Measurements from ENCODE around the gene BDKRB1. TPM values are rescaled to one million over a fixed set of nuclear protein-coding genes. Genes with fewer than 3 reads are reported as not detected.
"Not testable (repeated sequence)": the region's sequence is repeated elsewhere in the genome, so short reads cannot be mapped to it uniquely, and the experiment has no call there.

Gene BDKRB1
- total RNA-seq, 1 donor from 2014 or later = not detected

GRCh38 chr14:96239711-96240141 is 16.3 kb upstream of the BDKRB1 start:
- H3K27ac Mint-ChIP-seq = no peak overlapping the region
- H3K4me3 Mint-ChIP-seq (ENCODE audit: low read depth) = no peak overlapping the region
- H3K9me3 Mint-ChIP-seq (ENCODE audit: low read depth) = peaks cover 4% of the 10 kb centered on the region
- no peaks in the 10 kb centered on the region for H3K27me3 Mint-ChIP-seq
- H3K36me3 Mint-ChIP-seq (ENCODE audit: insufficient read depth) = no peaks in the 10 kb centered on the region
- DNase-seq (ENCODE audit: low spot score, unreplicated experiment) = no peak
- no peak for TF ChIP-seq CTCF (IDR thresholded peaks at IDR 0.05; ENCODE audit: unreplicated experiment)
- H3K4me1 Mint-ChIP-seq (ENCODE audit: low read depth) = no peaks in the 10 kb centered on the region

GRCh38 chr14:96240641-96241040 is 15.4 kb upstream of the BDKRB1 start:
- peaks cover 4% of the 10 kb centered on the region for H3K9me3 Mint-ChIP-seq (ENCODE audit: low read depth)
- H3K4me3 Mint-ChIP-seq (ENCODE audit: low read depth) = no peak overlapping the region
- no peaks in the 10 kb centered on the region for H3K4me1 Mint-ChIP-seq (ENCODE audit: low read depth)
- no peak for DNase-seq (ENCODE audit: low spot score, unreplicated experiment)
- no peak for TF ChIP-seq CTCF (IDR thresholded peaks at IDR 0.05; ENCODE audit: unreplicated experiment)
- H3K36me3 Mint-ChIP-seq (ENCODE audit: insufficient read depth) = no peaks in the 10 kb centered on the region
- no peaks in the 10 kb centered on the region for H3K27me3 Mint-ChIP-seq
- H3K27ac Mint-ChIP-seq = no peak overlapping the region

GRCh38 chr14:96242126-96242525 is 13.9 kb upstream of the BDKRB1 start:
- peaks cover 4% of the 10 kb centered on the region for H3K9me3 Mint-ChIP-seq (ENCODE audit: low read depth)
- DNase-seq (ENCODE audit: low spot score, unreplicated experiment) = no peak

GRCh38 chr14:96243785-96244184 is 12.2 kb upstream of the BDKRB1 start:
- no peak overlapping the region for H3K27ac Mint-ChIP-seq
- no peaks in the 10 kb centered on the region for H3K4me1 Mint-ChIP-seq (ENCODE audit: low read depth)
- no peak for DNase-seq (ENCODE audit: low spot score, unreplicated experiment)
- H3K36me3 Mint-ChIP-seq (ENCODE audit: insufficient read depth) = no peaks in the 10 kb centered on the region
- H3K27me3 Mint-ChIP-seq = no peaks in the 10 kb centered on the region
- TF ChIP-seq CTCF (IDR thresholded peaks at IDR 0.05; ENCODE audit: unreplicated experiment) = no peak
- H3K9me3 Mint-ChIP-seq (ENCODE audit: low read depth) = peaks cover 4% of the 10 kb centered on the region
- H3K4me3 Mint-ChIP-seq (ENCODE audit: low read depth) = no peak overlapping the region

More at GRCh38 chr14:96242126-96242525, 13.9 kb upstream of the BDKRB1 start:
- no peaks in the 10 kb centered on the region for H3K27me3 Mint-ChIP-seq
- no peak overlapping the region for H3K4me3 Mint-ChIP-seq (ENCODE audit: low read depth)
- H3K27ac Mint-ChIP-seq = no peak overlapping the region
- no peaks in the 10 kb centered on the region for H3K36me3 Mint-ChIP-seq (ENCODE audit: insufficient read depth)
- no peaks in the 10 kb centered on the region for H3K4me1 Mint-ChIP-seq (ENCODE audit: low read depth)
- no peak for TF ChIP-seq CTCF (IDR thresholded peaks at IDR 0.05; ENCODE audit: unreplicated experiment)

GRCh38 chr14:96245074-96245473 is 10.9 kb upstream of the BDKRB1 start:
- H3K4me1 Mint-ChIP-seq (ENCODE audit: low read depth); H3K4me3 Mint-ChIP-seq (ENCODE audit: low read depth); H3K27me3 Mint-ChIP-seq; H3K9me3 Mint-ChIP-seq (ENCODE audit: low read depth); DNase-seq (ENCODE audit: low spot score, unreplicated experiment); H3K36me3 Mint-ChIP-seq (ENCODE audit: insufficient read depth); H3K27ac Mint-ChIP-seq: not testable (repeated sequence)

- Mint-ChIP-seq H3K9me3 (ENCODE audit: low read depth) (peaks cover 4% of the 10 kb centered on the region), H3K27me3 (peaks cover 3% of the 10 kb centered on the region), H3K4me3 (ENCODE audit: low read depth) (no peak overlapping the region), H3K36me3 (ENCODE audit: insufficient read depth) (no peaks in the 10 kb centered on the region), H3K27ac (no peak overlapping the region), H3K4me1 (ENCODE audit: low read depth) (no peaks in the 10 kb centered on the region)
- no peak for DNase-seq (ENCODE audit: low spot score, unreplicated experiment)
- TF ChIP-seq CTCF (IDR thresholded peaks at IDR 0.05; ENCODE audit: unreplicated experiment) = no peak
Measured at GRCh38 chr14:96245710-96246538, 10.1 kb upstream of the BDKRB1 start.
